SK-N-SH (cell line): Measurements from ENCODE around the gene TAOK3.

ENCODE experiments used
- FOSL2 ChIP-seq: IDR thresholded peaks from 2 replicates; pipeline ENCODE4 v1.4.0; 2012; ENCODE audit warnings: low read depth, mild to moderate bottlenecking, moderate library complexity, borderline replicate concordance
- FOXM1 ChIP-seq: IDR thresholded peaks from 2 replicates; pipeline ENCODE4 v1.4.0; 2012; ENCODE audit warnings: low read depth, mild to moderate bottlenecking
- NFIC ChIP-seq: IDR thresholded peaks from 2 replicates; pipeline ENCODE4 v1.4.0; 2012; ENCODE audit warnings: borderline replicate concordance

DNA sequence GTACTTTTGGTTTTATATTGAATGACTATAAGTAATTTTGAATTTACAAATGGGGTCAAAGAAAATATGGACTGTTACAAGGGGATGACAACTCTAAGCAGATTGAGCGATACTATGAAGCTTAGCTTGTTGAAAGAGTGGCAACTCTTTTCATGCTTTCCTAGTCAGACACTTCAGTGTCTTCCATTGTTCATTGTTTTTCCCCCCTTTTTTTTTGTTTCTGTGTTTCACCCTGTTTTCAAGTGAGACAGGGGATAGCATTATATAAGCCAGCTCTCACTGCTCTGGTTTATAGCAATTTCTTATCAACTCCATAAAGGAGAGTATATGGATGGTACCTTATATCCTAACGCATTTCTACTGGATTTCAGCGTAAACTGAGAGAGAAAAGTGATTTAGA lies 212.2 kb downstream of the TAOK3 start:
- TF ChIP-seq FOXM1 (no peak), NFIC (no peak), FOSL2 (no peak)
